Esophagus muscularis mucosa (tissue), 4 donors: ENCODE data around the gene IRX4. TPM values are rescaled to one million over a fixed set of nuclear protein-coding genes. Genes with fewer than 3 reads are reported as not detected.

Source experiments
- DNase-seq: peaks from one replicate; pipeline ENCODE4 v3.0.0-alpha.2; 2017; ENCODE audit errors: extremely low spot score
- H3K27ac ChIP-seq, 4 donors: fragments of 200-600 bp; sonication (generic); replicated peaks in 1 of 4; 1 replicate in 3 of 4; 2 replicates in 1 of 4; pipeline ENCODE4 v1.5.1; 2016 to 2019; ENCODE audit warnings: mild to moderate bottlenecking in 1 of 4
- H3K27me3 ChIP-seq, 4 donors: fragments of 200-600 bp; sonication (generic); one replicate each; pipeline versions ENCODE4 v1.5.1 to v1.6.0; 2016 to 2019
- H3K36me3 ChIP-seq, 4 donors: fragments of 200-600 bp; sonication (generic); one replicate each; pipeline ENCODE4 v1.5.1; 2016 to 2019
- H3K4me1 ChIP-seq, 4 donors: fragments of 200-600 bp; sonication (generic); one replicate each; pipeline ENCODE4 v1.5.1; 2016 to 2019
- H3K4me3 ChIP-seq, 4 donors: fragments of 200-600 bp; sonication (generic); 1 replicate in 2 of 4; 2 replicates in 2 of 4; pipeline ENCODE4 v1.5.1; 2016 to 2019; ENCODE audit warnings: mild to moderate bottlenecking in 4 of 4, moderate library complexity in 1 of 4
- H3K9me3 ChIP-seq, 4 donors: fragments of 200-600 bp; sonication (generic); 1 replicate in 3 of 4; 2 replicates in 1 of 4; pipeline ENCODE4 v1.5.1; 2016 to 2019
- EP300 ChIP-seq: sonication (generic); formaldehyde crosslinking; IDR thresholded peaks from one replicate; pipeline ENCODE4 v1.6.1; 2017; ENCODE audit warnings: antibody characterized with exemption
- POLR2A ChIP-seq: fragments of 450-650 bp; IDR thresholded peaks from one replicate; pipeline ENCODE4 v1.6.1; 2017; ENCODE audit warnings: antibody characterized with exemption, moderate library complexity, mild to moderate bottlenecking, low read depth
- POLR2AphosphoS5 ChIP-seq, 2 donors: sonication (generic); formaldehyde crosslinking; IDR thresholded peaks; one replicate each; pipeline ENCODE4 v1.6.1; 2017; ENCODE audit warnings: antibody characterized with exemption in 2 of 2
- WGBS: methylation state at CpG from one replicate; pipeline ENCODE4 v1.1.5; 2018; 5-methylcytosine and 5-hydroxymethylcytosine counted together
- intact Hi-C: fragments of 100-400 bp; cut with DNase I; formaldehyde crosslinking; loops from one replicate; pipeline ENCODE4 v1.15.1; 2023
- total RNA-seq, 4 donors: library from RNA; depleted of rRNA; stranded (reverse); fragments of >200 nt; gene quantifications; one replicate each; pipeline versions ENCODE4 v1.1.0 to v1.2.1, GENCODE V29; 2016
- TF ChIP-seq, protein P1 (sequence below), 3 experiments: fragments of 200-600 bp in 2 of 3; fragments of 450-650 bp in 1 of 3; sonication (generic) in 2 of 3; IDR thresholded peaks; one replicate each; pipeline ENCODE4 v1.5.1; 2017 to 2019; ENCODE audit warnings: antibody characterized with exemption in 3 of 3, mild to moderate bottlenecking in 2 of 3, moderate library complexity in 1 of 3

The IRX4 gene
- total RNA-seq: not detected

DNA sequence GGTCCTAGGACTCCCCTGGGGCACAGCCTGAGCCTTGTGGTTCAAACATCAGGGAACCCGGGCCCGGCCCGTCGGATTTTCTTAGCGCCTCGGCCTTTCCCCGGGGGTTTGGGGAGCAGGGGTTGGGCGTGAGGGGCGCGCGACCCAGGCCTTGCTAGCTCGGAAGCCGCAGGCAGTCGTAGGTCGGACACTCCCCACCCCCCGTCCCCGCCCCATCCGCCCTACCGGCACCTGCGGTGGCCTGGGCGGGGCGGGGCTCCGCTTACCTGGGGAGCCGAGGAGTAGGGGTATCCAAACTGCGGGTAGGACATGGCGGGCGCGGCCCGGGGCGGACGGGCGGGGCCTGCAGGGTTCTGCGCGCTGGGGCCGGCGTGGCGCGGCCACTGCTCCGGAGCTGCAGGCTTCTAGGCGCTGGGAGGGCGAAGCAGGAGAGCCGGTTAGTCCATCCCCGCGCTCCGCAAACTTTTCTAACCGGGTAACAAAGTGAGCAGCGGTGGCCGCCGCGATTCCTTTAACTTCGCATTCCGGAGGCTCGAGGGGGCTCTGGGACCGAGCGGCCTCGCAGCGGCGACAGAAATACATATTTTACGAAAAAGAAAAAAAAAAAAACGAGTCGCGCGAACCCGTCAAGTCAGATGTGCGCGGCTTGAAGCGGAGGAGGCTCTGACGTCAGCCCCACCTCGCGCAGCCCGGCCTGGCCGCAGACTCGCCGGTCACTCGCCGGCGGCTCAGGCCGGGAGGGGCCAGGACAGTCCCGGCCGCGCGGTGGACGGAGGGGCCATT lies at the start of gene IRX4:
IRX4 (minus strand) TSS at position 589 of the 783 bp plus-strand sequence; CDS start at position 311, 278 bp downstream.
- WGBS: under 1% methylated on average over 39 of the region's 83 CpGs
- DNase-seq: no peak
- no peak within 1 kb of the TSS for H3K27ac ChIP-seq
- TF ChIP-seq EP300 (no peak), POLR2AphosphoS5 (IDR thresholded peaks at IDR 0.05) (no peak), POLR2A (no peak)
- TF ChIP-seq, protein P1, sequence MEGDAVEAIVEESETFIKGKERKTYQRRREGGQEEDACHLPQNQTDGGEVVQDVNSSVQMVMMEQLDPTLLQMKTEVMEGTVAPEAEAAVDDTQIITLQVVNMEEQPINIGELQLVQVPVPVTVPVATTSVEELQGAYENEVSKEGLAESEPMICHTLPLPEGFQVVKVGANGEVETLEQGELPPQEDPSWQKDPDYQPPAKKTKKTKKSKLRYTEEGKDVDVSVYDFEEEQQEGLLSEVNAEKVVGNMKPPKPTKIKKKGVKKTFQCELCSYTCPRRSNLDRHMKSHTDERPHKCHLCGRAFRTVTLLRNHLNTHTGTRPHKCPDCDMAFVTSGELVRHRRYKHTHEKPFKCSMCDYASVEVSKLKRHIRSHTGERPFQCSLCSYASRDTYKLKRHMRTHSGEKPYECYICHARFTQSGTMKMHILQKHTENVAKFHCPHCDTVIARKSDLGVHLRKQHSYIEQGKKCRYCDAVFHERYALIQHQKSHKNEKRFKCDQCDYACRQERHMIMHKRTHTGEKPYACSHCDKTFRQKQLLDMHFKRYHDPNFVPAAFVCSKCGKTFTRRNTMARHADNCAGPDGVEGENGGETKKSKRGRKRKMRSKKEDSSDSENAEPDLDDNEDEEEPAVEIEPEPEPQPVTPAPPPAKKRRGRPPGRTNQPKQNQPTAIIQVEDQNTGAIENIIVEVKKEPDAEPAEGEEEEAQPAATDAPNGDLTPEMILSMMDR (IDR thresholded peaks at IDR 0.05): no peak
- H3K27me3 ChIP-seq: peaks cover 12 to 100% (median 96%) of the 10 kb centered on the region in 4 donors
- H3K9me3 ChIP-seq: no peaks in the 10 kb centered on the region
- H3K36me3 ChIP-seq: peaks cover 0 to 16% (median 0%) of the 10 kb centered on the region in 4 donors
- peaks cover 23 to 85% (median 58%) of the 10 kb centered on the region in 4 donors for H3K4me1 ChIP-seq
- intact Hi-C loops: no loop called here
- H3K4me3 ChIP-seq: peak within 1 kb of the TSS; percentile 36 to 47 (median 44)

DNA sequence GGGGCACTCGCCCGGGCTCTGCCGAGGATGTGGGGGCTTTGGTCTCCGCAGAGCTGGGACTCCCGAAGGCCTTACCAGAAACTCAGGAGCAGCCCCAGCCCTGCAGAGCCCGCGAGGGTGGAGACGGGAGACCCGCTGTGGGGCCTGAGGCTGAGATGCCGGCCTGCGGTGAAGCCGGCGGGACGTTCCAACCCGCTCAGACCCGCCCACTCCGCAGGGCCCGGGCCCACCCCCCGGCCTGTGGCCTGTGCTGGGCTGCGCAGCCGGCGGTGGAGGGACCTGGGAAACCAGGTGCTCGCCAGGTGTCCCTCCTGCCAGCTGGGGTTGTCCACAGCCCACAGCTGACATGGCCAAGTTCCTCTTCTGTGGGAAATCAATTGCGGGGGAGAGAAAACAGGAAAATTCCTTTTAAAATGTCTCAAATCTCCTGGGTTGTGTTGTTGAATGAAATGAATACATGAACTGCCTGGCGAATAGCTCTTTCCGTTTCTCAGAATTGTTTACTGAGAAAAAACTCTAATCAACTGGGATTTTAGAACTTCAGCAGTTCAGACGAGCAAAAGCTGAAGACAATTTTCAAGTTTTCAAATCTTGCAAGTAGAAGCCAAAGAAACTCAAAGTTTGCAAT lies 49.0 kb upstream of the IRX4 start:
- H3K36me3 ChIP-seq: peaks cover 0 to 12% (median 0%) of the 10 kb centered on the region in 4 donors
- intact Hi-C loops: no loop called here
- H3K4me3 ChIP-seq: peak overlapping the region; percentile 55 to 61 (median 56)
- peak overlapping the region; percentile 71 to 79 (median 72) for H3K27ac ChIP-seq
- no peaks in the 10 kb centered on the region for H3K9me3 ChIP-seq
- peaks cover 0 to 36% (median 6%) of the 10 kb centered on the region in 4 donors for H3K27me3 ChIP-seq
- H3K4me1 ChIP-seq: peaks cover 7 to 18% (median 16%) of the 10 kb centered on the region in 4 donors
- 33% methylated on average over 8 of the region's 27 CpGs for WGBS
- TF ChIP-seq EP300 (no peak), POLR2A (no peak), POLR2AphosphoS5 (IDR thresholded peaks at IDR 0.05) (no peak)
- TF ChIP-seq, protein P1 (IDR thresholded peaks at IDR 0.05): no peak
- no peak for DNase-seq

DNA sequence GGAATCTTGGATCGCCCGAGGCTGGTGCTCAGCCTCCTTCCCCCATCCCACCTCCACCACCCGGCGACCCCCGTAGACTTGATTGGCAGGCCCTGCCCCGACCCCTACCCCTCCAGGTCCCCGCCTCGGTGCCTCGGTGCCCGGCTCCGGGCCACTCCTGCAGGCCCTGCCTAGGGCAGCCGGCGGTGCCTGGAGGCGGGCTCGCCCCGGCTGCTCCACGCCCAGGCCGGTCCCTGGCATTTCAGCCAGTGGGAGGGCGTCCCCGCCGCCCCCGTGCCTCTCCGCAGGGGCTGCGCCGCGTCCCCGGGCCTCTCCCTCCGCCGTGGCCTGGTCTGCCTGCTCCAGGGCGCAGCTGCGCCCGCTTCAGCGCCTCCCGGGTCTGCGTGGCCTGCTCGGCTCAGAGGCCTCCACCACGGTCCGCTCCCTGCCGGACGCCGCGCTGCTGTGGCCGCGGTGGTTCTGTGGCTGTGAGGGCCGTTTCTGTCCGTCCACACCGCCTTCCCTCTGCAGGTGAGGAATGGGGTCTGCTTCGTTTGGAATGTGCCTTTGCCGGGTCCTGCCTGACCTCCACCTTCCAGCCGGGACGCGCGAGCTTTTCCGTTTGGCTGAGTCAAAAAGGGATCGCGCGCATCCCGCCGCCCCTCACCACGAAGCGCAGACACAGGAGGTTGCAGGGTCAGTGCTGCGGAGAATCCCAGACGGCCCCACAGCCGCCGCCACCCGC lies 48.3 kb upstream of the IRX4 start:
- Histone ChIP-seq H3K4me1 (peaks cover 7 to 18% (median 16%) of the 10 kb centered on the region in 4 donors), H3K4me3 (peak overlapping the region; percentile 55 to 61 (median 56)), H3K9me3 (no peaks in the 10 kb centered on the region), H3K27me3 (peaks cover 0 to 43% (median 6%) of the 10 kb centered on the region in 4 donors), H3K27ac (peak overlapping the region; percentile 71 to 79 (median 72)), H3K36me3 (peaks cover 0 to 12% (median 0%) of the 10 kb centered on the region in 4 donors)
- no peak for TF ChIP-seq POLR2AphosphoS5 (IDR thresholded peaks at IDR 0.05)
- TF ChIP-seq, protein P1 (IDR thresholded peaks at IDR 0.05): no peak
- TF ChIP-seq EP300: no peak
- no peak for TF ChIP-seq POLR2A
- WGBS: 6% methylated on average over 7 of the region's 66 CpGs
- no peak for DNase-seq
- intact Hi-C loops: no loop called here

DNA sequence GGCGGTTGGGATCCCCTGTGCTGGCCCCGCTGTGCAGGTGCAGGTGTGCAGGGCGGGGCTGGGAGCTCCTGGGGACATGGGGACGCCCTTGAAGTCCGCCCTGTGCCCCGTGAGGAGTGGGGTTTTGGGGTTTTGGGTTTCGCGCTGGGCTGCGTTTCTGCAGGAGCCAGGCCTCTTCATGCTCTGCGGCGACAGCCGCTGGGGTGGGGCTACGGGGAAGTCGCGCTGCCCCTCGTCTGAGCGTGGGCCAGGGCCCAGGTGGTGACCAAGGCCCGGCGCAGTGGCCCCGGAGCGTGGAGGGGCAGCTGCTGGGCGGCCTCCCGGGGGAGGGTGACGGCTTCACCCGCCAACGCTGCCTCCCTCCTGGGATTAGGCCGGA lies 47.8 kb upstream of the IRX4 start:
- H3K36me3 ChIP-seq: peaks cover 0 to 12% (median 0%) of the 10 kb centered on the region in 4 donors
- peaks cover 7 to 18% (median 16%) of the 10 kb centered on the region in 4 donors for H3K4me1 ChIP-seq
- 70% methylated on average over 2 of the region's 27 CpGs for WGBS
- no peak for DNase-seq
- H3K27ac ChIP-seq: peak overlapping the region; percentile 71 to 79 (median 72)
- intact Hi-C loops: no loop called here
- no peaks in the 10 kb centered on the region for H3K9me3 ChIP-seq
- TF ChIP-seq POLR2A (no peak), EP300 (no peak), POLR2AphosphoS5 (IDR thresholded peaks at IDR 0.05) (no peak)
- TF ChIP-seq, protein P1 (IDR thresholded peaks at IDR 0.05): no peak
- peaks cover 0 to 48% (median 6%) of the 10 kb centered on the region in 4 donors for H3K27me3 ChIP-seq
- H3K4me3 ChIP-seq: peak overlapping the region; percentile 55 to 61 (median 56)
